ENCODE results near the gene LCN10. TPM values are rescaled to one million over a fixed set of nuclear protein-coding genes. Genes with fewer than 3 reads are reported as not detected.

The LCN10 gene
- total and polyA plus RNA-seq, 5 experiments from 2014 or later, result 0.60 to 11.1 (median 6.6) TPM

- Mint-ChIP-seq H3K9me3 (no peaks in the 10 kb centered on the region), H3K36me3 (peaks cover 0 to 6% (median 0%) of the 10 kb centered on the region in 3 donors), H3K4me3 (peak overlapping the region; percentile 62 to 88 (median 78)), H3K27ac (peak overlapping the region in 6 of 10 donors; percentile 49 to 84 (median 71)), H3K4me1 (peaks cover 2 to 14% (median 9%) of the 10 kb centered on the region in 4 donors), H3K27me3 (no peaks in the 10 kb centered on the region)
- POLR2A ChIA-PET, result interaction anchor here (3.3 kb wide), 1 partner anchor 14 kb away, joined by 38 read pairs; no protein-coding TSS in a partner anchor
- DNase-seq, result peak in 3 of 10 donors; percentile 26 to 39 (median 35)
- peak; percentile 75 to 81 for ATAC-seq
These were observed 713 bp downstream of the LCN10 start for GRCh38 chr9:136741883-136742571.

- Mint-ChIP-seq H3K27ac (peak overlapping the region in 5 of 10 donors; percentile 53 to 84 (median 74)), H3K9me3 (no peaks in the 10 kb centered on the region), H3K36me3 (peaks cover 0 to 6% (median 0%) of the 10 kb centered on the region in 3 donors), H3K27me3 (no peaks in the 10 kb centered on the region), H3K4me3 (peak overlapping the region; percentile 62 to 88 (median 78)), H3K4me1 (peaks cover 2 to 14% (median 9%) of the 10 kb centered on the region in 4 donors)
- POLR2A ChIA-PET, result interaction anchor here (3.3 kb wide), 1 partner anchor 13 kb away, joined by 38 read pairs; no protein-coding TSS in a partner anchor
- ATAC-seq, result peak; percentile 30 to 60
- peak in 1 of 10 donors; percentile 12 for DNase-seq
These were observed 1.5 kb downstream of the LCN10 start for GRCh38 chr9:136740971-136741882.

- Mint-ChIP-seq H3K27me3 (no peaks in the 10 kb centered on the region), H3K4me1 (peaks cover 2 to 14% (median 9%) of the 10 kb centered on the region in 4 donors), H3K36me3 (peaks cover 0 to 6% (median 0%) of the 10 kb centered on the region in 3 donors), H3K27ac (peak overlapping the region in 3 of 10 donors; percentile 11 to 69 (median 20)), H3K4me3 (peak overlapping the region in 7 of 10 donors; percentile 22 to 77 (median 52)), H3K9me3 (no peaks in the 10 kb centered on the region)
- POLR2A ChIA-PET, result interaction anchor here (3.3 kb wide), 1 partner anchor 13 kb away, joined by 38 read pairs; no protein-coding TSS in a partner anchor
- ATAC-seq, result no peak
- no peak for DNase-seq
These were observed 2.2 kb downstream of the LCN10 start for GRCh38 chr9:136740491-136740890.

DNA sequence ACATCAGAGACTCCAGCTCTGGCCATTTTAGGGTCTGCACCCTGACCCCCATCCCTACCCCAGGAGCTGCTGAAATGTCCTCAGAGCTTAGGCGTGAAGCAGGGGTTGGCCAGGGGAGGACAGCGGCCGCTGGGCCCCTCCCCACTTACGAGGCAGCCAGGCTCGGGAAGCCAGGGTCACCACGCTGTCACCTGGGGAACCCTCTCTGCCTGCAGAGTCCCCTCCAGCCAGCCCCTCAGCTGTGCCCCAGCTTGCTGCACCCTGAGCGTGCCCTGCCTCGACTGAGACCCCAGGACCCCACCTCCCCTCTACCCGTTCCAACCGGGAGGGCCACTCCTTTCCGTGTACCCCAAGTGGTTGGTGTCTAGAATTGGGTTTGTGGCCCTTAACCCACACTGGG is 2.7 kb downstream of the LCN10 start:
- H3K27ac Mint-ChIP-seq, result no peak overlapping the region
- peaks cover 0 to 6% (median 0%) of the 10 kb centered on the region in 3 donors for H3K36me3 Mint-ChIP-seq
- POLR2A ChIA-PET, result interaction anchor here (3.3 kb wide), 1 partner anchor 12 kb away, joined by 38 read pairs; no protein-coding TSS in a partner anchor
- H3K9me3 Mint-ChIP-seq, result no peaks in the 10 kb centered on the region
- no peaks in the 10 kb centered on the region for H3K27me3 Mint-ChIP-seq
- peak overlapping the region in 5 of 10 donors; percentile 22 to 69 (median 47) for H3K4me3 Mint-ChIP-seq
- DNase-seq (no peak), ATAC-seq (no peak)
- peaks cover 2 to 14% (median 9%) of the 10 kb centered on the region in 4 donors for H3K4me1 Mint-ChIP-seq

- peak overlapping the region in 1 of 10 donors; percentile 27 for H3K4me3 Mint-ChIP-seq
- peaks cover 0 to 6% (median 0%) of the 10 kb centered on the region in 3 donors for H3K36me3 Mint-ChIP-seq
- H3K4me1 Mint-ChIP-seq, result peaks cover 2 to 14% (median 9%) of the 10 kb centered on the region in 4 donors
- DNase-seq (no peak), ATAC-seq (no peak)
- no peaks in the 10 kb centered on the region for H3K9me3 Mint-ChIP-seq
- no peak overlapping the region for H3K27ac Mint-ChIP-seq
- POLR2A ChIA-PET, result no interaction called here
- no peaks in the 10 kb centered on the region for H3K27me3 Mint-ChIP-seq
These were observed 3.2 kb downstream of the LCN10 start for GRCh38 chr9:136739509-136739908.

DNA sequence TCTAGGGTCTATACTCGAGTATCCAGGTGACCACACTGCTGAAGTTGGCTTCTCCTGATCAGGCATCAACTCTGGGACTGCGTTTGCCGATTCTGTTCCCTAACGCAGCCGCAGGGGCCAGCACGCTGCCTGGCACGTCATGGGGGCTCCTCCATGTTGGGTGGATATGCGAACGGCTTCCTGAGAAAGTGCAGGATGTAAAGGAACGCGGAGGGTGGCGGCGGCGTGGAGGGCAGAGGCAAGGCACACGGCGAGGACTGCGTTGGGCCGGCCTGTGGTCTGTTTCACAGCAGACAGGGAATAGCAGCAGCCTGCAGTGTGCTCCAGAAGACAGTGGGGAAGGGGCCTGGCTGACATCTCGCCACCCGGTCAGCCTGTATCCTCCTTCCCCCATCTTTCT is 3.8 kb downstream of the LCN10 start:
- H3K36me3 Mint-ChIP-seq, result peaks cover 0 to 6% (median 0%) of the 10 kb centered on the region in 3 donors
- peaks cover 2 to 14% (median 9%) of the 10 kb centered on the region in 4 donors for H3K4me1 Mint-ChIP-seq
- H3K27ac Mint-ChIP-seq, result no peak overlapping the region
- no peaks in the 10 kb centered on the region for H3K9me3 Mint-ChIP-seq
- ATAC-seq (no peak), DNase-seq (no peak)
- no peak overlapping the region for H3K4me3 Mint-ChIP-seq
- POLR2A ChIA-PET, result no interaction called here
- no peaks in the 10 kb centered on the region for H3K27me3 Mint-ChIP-seq

DNA sequence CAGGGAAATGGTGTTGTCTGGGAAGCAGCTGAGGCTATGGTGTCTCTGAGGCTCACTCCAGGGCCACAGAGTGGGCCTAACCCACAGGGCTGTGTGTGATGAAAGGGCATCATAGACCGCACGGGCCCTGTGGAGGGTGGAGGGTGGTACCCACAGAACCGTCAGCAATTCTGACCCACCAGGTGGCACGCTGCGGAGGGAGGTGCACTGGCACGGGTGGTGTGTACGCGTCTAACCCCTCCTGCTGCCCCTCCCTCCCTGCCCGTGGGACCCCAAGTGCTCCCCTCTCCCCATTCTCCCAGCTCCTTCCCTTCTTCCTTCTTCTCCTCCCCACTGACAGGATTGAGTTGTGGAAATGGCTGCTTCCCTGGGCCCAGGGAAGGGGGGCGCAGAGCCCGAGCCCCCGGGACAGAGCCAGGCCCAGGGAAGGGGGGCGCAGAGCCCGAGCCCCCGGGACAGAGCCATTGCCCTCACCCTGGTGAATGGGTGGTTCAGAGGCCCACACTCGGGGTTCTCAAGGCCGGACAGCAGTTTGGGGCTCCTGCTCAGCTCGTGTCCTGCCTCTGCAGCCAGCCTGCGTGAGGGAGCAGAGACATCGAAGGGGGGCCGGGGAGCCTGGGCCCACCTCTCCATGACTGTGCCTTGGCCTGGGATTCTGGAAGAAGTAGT is 6.8 kb downstream of the LCN10 start:
- Mint-ChIP-seq H3K9me3 (no peaks in the 10 kb centered on the region), H3K4me1 (peaks cover 0 to 8% (median 3%) of the 10 kb centered on the region in 4 donors), H3K27me3 (no peaks in the 10 kb centered on the region), H3K36me3 (peaks cover 0 to 6% (median 0%) of the 10 kb centered on the region in 3 donors), H3K27ac (peak overlapping the region in 1 of 10 donors; percentile 58), H3K4me3 (no peak overlapping the region)
- DNase-seq, result no peak
- POLR2A ChIA-PET, result no interaction called here
- no peak for ATAC-seq

GRCh38 chr9:136734837-136735496 is 7.8 kb downstream of the LCN10 start:
- H3K27ac Mint-ChIP-seq, result no peak overlapping the region
- DNase-seq (no peak), ATAC-seq (no peak)
- no peaks in the 10 kb centered on the region for H3K9me3 Mint-ChIP-seq
- POLR2A ChIA-PET, result no interaction called here
- H3K27me3 Mint-ChIP-seq, result no peaks in the 10 kb centered on the region
- peaks cover 0 to 4% (median under 1%) of the 10 kb centered on the region in 4 donors for H3K4me1 Mint-ChIP-seq
- H3K4me3 Mint-ChIP-seq, result no peak overlapping the region
- peaks cover 0 to 6% (median 0%) of the 10 kb centered on the region in 3 donors for H3K36me3 Mint-ChIP-seq

GRCh38 chr9:136733611-136734010 is 9.1 kb downstream of the LCN10 start:
- Mint-ChIP-seq H3K4me3 (no peak overlapping the region), H3K9me3 (no peaks in the 10 kb centered on the region), H3K27ac (no peak overlapping the region), H3K36me3 (no peaks in the 10 kb centered on the region), H3K27me3 (no peaks in the 10 kb centered on the region), H3K4me1 (peaks cover 0 to 7% (median 3%) of the 10 kb centered on the region in 4 donors)
- ATAC-seq (no peak), DNase-seq (no peak)
- POLR2A ChIA-PET, result no interaction called here

DNA sequence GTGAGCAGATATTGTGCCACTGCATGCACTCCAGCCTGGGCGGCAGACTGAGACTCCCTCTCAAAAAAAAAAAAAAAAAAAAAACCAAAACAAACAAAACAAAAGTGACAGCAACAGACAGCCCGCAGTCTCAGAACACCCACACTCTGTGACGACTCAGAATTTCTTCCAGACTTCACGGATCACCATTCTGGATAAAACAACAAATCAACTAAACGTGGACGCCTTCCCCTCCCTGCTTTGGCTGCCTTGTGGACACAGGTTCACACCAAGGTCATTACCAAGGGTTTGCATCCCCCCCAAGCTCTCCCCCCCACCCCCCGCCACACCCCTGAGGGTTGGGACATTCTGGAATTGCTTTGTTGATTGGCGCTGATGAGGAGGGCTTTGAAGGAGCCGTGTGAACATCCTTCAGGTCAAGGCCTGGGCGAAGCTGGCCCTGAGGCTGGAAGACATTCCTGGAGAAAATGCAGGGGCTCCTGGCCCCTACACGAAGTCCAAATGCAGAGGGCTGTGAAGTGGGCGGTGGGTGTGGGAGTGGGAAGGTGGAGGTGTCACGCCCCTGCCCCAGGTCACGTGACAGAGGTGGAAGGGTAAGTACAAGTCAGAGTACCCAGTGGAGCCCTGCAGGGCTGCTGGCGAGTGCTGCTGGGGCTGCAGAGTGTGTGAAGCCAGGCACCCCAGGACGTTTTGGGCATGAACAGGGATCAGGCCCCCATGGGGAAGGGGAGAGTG is 10.1 kb downstream of the LCN10 start:
- Mint-ChIP-seq H3K9me3 (no peaks in the 10 kb centered on the region), H3K4me3 (no peak overlapping the region), H3K27ac (peak overlapping the region in 3 of 10 donors; percentile 24 to 55 (median 28)), H3K36me3 (no peaks in the 10 kb centered on the region), H3K4me1 (peaks cover 0 to 7% (median 3%) of the 10 kb centered on the region in 4 donors), H3K27me3 (no peaks in the 10 kb centered on the region)
- POLR2A ChIA-PET, result no interaction called here
- no peak for ATAC-seq
- no peak for DNase-seq

GRCh38 chr9:136729926-136730325 is 12.8 kb downstream of the LCN10 start:
- POLR2A ChIA-PET, result interaction anchor here (0.6 to 3.5 kb wide), 4 partner anchors 12 to 93 kb away, joined by 3 to 38 read pairs (median 4); partner anchors contain the start of genes LCN10 and LCN6
- H3K9me3 Mint-ChIP-seq, result no peaks in the 10 kb centered on the region
- ATAC-seq (no peak), DNase-seq (no peak)
- peak overlapping the region in 3 of 10 donors; percentile 13 to 83 (median 69) for H3K27ac Mint-ChIP-seq
- peaks cover 10 to 30% (median 18%) of the 10 kb centered on the region in 4 donors for H3K4me1 Mint-ChIP-seq
- peak overlapping the region in 8 of 10 donors; percentile 8 to 75 (median 52) for H3K4me3 Mint-ChIP-seq
- peaks cover 6 to 19% (median 14%) of the 10 kb centered on the region in 3 donors for H3K36me3 Mint-ChIP-seq
- no peaks in the 10 kb centered on the region for H3K27me3 Mint-ChIP-seq

Data from naive thymus-derived CD8-positive, alpha-beta T cell (primary cell).